GM12892 (cell line): ENCODE data around the gene ZNF431.
"Not testable (repeated sequence)": the region's sequence is repeated elsewhere in the genome, so short reads cannot be mapped to it uniquely, and the experiment has no call there.

Experiments used
- DNase-seq: peaks from one replicate; pipeline ENCODE4 v3.0.0; 2011; ENCODE audit not compliant: insufficient read length
- FAIRE-seq: peaks from 2 replicates; lab custom pipeline; 2011; peaks lifted over from hg19 to GRCh38; lab: Jason Lieb, UNC
- POLR2A ChIP-seq: IDR thresholded peaks from 2 replicates; pipeline ENCODE4 v1.6.1; 2011; ENCODE audit warnings: low read depth, low read length, control low read depth
- POLR2AphosphoS5 ChIP-seq: IDR thresholded peaks from 2 replicates; pipeline ENCODE4 v1.6.1; 2011; ENCODE audit warnings: low read depth, low read length, control low read depth
- TAF1 ChIP-seq: IDR thresholded peaks from 2 replicates; pipeline ENCODE4 v1.6.1; 2011; ENCODE audit warnings: low read depth, mild to moderate bottlenecking, control low read depth, low read length, borderline replicate concordance

The ZNF431 gene

GRCh38 chr19:21233691-21234090 lies 91.9 kb downstream of the ZNF431 start:
- DNase-seq (no peak), FAIRE-seq (no peak)
- no peak for TF ChIP-seq POLR2AphosphoS5
- no peak for TF ChIP-seq POLR2A
- TF ChIP-seq TAF1: no peak

GRCh38 chr19:21236751-21237150 lies 94.9 kb downstream of the ZNF431 start:
- DNase-seq, FAIRE-seq: not testable (repeated sequence)

GRCh38 chr19:21238670-21239069 lies 96.8 kb downstream of the ZNF431 start:
- TF ChIP-seq POLR2A: no peak
- TF ChIP-seq TAF1: no peak
- no peak for TF ChIP-seq POLR2AphosphoS5
- DNase-seq (no peak), FAIRE-seq (no peak)
